Smooth muscle cell (in vitro differentiated cells): ENCODE measurements around the gene UPK2. TPM values are rescaled to one million over a fixed set of nuclear protein-coding genes. Genes with fewer than 3 reads are reported as not detected.

ENCODE experiments used
- DNase-seq: peaks from one replicate; lab custom pipeline; 2025; ENCODE audit not compliant: unreplicated experiment; lab: John Stamatoyannopoulos, UW
- H2AFZ ChIP-seq: fragments of 200-600 bp; sonication (generic); 2 replicates; pipeline ENCODE4 v1.6.0; 2016; ENCODE audit warnings: antibody characterized with exemption, low read depth, mild to moderate bottlenecking
- H3F3A ChIP-seq: fragments of 200-600 bp; sonication (generic); 2 replicates; pipeline ENCODE4 v1.6.0; 2017; ENCODE audit warnings: antibody characterized with exemption, low read depth
- H3K27ac ChIP-seq: fragments of 200-600 bp; sonication (generic); 2 replicates; pipeline ENCODE4 v1.5.1; 2016; ENCODE audit warnings: low read depth, mild to moderate bottlenecking
- H3K27me3 ChIP-seq: fragments of 200-600 bp; sonication (generic); 2 replicates; pipeline ENCODE4 v1.6.1; 2016; ENCODE audit warnings: low read depth, mild to moderate bottlenecking
- H3K36me3 ChIP-seq: fragments of 200-600 bp; sonication (generic); 2 replicates; pipeline ENCODE4 v1.5.1; 2016; ENCODE audit warnings: low read depth
- H3K4me1 ChIP-seq: fragments of 200-600 bp; sonication (generic); 2 replicates; pipeline ENCODE4 v1.5.1; 2016; ENCODE audit warnings: low read depth
- H3K4me2 ChIP-seq: fragments of 200-600 bp; sonication (generic); 2 replicates; pipeline ENCODE4 v1.6.0; 2016; ENCODE audit warnings: mild to moderate bottlenecking
- H3K4me3 ChIP-seq: fragments of 200-600 bp; sonication (generic); 2 replicates; pipeline ENCODE4 v1.5.1; 2016; ENCODE audit warnings: mild to moderate bottlenecking
- H3K79me2 ChIP-seq: fragments of 200-600 bp; sonication (generic); 2 replicates; pipeline ENCODE4 v1.6.0; 2016; ENCODE audit warnings: low read depth, mild to moderate bottlenecking
- H3K9ac ChIP-seq: fragments of 200-600 bp; sonication (generic); 2 replicates; pipeline ENCODE4 v1.6.0; 2016; ENCODE audit warnings: low read depth
- H3K9me3 ChIP-seq: fragments of 200-600 bp; sonication (generic); replicated peaks from 2 replicates; pipeline ENCODE4 v1.5.1; 2016; ENCODE audit warnings: low read depth
- H4K20me1 ChIP-seq: fragments of 200-600 bp; sonication (generic); 2 replicates; pipeline ENCODE4 v1.6.0; 2016; ENCODE audit warnings: low read depth
- WGBS: methylation state at CpG from one replicate; pipeline ENCODE4 v1.1.7; 2016; ENCODE audit warnings: low lambda C conversion rate; 5-methylcytosine and 5-hydroxymethylcytosine counted together
- polyA plus RNA-seq: library from polyadenylated mRNA; unstranded; fragments of >200 nt; fragmentation: Nextera tagmentation; extraction: Ambion mirVana; gene quantifications from 2 replicates; pipeline ENCODE4 v1.2.1, GENCODE V29; 2016
- total RNA-seq: library from RNA; depleted of rRNA; stranded (reverse); fragments of >200 nt; gene quantifications from 2 replicates; pipeline ENCODE4 v1.2.3, GENCODE V29; 2014
- TF ChIP-seq, protein P1 (sequence below): fragments of 200-600 bp; sonication (generic); IDR thresholded peaks from 2 replicates; pipeline ENCODE4 v1.5.1; 2017; ENCODE audit warnings: borderline replicate concordance, mild to moderate bottlenecking, antibody characterized with exemption; ENCODE audit not compliant: insufficient read depth, poor library complexity, severe bottlenecking

The UPK2 gene
- total and polyA plus RNA-seq, 2 experiments from 2014 or later = 1.4 TPM; not detected in 1

DNA sequence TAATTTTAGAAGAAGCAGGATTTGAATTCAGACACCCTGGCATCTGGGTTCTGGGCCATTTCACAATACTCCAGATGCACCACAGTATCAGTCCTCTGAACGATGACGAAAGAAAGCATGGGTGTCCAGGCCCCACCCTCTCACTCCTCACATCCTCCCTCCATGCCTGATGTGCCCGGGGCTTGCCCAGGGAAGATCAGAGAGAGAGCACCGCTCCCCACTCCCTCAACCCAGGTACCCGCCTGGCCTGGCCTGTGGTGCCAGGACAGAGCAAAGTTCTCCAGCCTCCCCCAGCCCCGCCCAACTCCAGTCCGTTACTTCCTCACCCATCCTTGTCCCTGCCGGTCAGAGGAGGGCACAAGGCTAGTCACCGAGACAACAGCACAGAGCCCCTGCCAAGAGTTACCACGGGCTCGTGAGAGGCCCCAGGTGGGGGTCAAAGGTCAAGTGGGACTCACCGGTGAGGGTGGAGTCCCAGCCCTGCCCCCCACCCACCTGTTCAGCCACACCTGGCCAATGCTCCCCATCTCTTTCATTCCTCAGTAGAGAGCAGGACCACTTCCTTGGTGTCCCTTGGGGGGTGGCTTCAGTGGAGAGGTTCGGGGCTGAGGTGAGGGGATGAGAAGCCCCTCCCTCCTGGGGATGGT, 38.5 kb upstream of the UPK2 start:
- H3K4me3 ChIP-seq = peak overlapping the region; percentile 14
- H4K20me1 ChIP-seq = peaks cover 27% of the 10 kb centered on the region
- H3K27me3 ChIP-seq = no peaks in the 10 kb centered on the region
- peak overlapping the region; percentile 100 for H3K27ac ChIP-seq
- DNase-seq = peak; percentile 65
- 9% methylated on average over 13 of the region's 13 CpGs for WGBS
- no peaks in the 10 kb centered on the region for H3K9me3 ChIP-seq
- no peaks in the 10 kb centered on the region for H3K36me3 ChIP-seq
- peak overlapping the region; percentile 91 for H3K4me2 ChIP-seq
- H3K4me1 ChIP-seq = peaks cover 92% of the 10 kb centered on the region
- peak overlapping the region; percentile 97 for H3K9ac ChIP-seq
- TF ChIP-seq, protein P1, sequence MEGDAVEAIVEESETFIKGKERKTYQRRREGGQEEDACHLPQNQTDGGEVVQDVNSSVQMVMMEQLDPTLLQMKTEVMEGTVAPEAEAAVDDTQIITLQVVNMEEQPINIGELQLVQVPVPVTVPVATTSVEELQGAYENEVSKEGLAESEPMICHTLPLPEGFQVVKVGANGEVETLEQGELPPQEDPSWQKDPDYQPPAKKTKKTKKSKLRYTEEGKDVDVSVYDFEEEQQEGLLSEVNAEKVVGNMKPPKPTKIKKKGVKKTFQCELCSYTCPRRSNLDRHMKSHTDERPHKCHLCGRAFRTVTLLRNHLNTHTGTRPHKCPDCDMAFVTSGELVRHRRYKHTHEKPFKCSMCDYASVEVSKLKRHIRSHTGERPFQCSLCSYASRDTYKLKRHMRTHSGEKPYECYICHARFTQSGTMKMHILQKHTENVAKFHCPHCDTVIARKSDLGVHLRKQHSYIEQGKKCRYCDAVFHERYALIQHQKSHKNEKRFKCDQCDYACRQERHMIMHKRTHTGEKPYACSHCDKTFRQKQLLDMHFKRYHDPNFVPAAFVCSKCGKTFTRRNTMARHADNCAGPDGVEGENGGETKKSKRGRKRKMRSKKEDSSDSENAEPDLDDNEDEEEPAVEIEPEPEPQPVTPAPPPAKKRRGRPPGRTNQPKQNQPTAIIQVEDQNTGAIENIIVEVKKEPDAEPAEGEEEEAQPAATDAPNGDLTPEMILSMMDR = no peak
- peaks cover 55% of the 10 kb centered on the region for H3K79me2 ChIP-seq
- peaks cover 62% of the 10 kb centered on the region for H3F3A ChIP-seq
- H2AFZ ChIP-seq = no peak overlapping the region

DNA sequence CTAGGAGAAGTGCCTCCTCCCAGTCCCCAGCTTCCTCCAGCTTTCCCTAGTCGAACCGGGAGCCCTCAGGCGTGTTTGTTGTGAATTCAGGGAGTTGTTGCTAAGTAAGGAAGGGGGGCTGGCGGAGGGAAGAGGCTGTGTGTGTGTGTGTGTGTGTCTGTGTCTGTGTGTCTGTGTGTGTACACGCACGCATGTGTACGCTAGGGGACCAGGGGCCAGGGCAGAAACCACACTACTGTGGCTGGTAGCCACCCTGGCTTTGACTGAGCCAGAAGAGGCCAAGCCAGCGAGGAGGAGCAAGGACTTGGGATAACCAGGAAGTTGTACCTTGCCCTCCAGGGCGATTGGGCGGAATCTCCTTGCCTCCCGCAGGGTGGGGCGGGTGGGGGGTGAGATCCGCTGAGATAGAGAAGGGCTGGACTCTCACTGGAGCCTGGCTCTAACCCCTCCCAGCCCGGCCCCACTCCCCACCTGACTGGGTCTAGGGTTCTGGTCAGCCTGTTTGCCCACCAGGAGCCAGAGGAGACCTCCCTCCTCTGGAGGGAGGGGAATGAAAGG, 37.9 kb upstream of the UPK2 start:
- Histone ChIP-seq H3K36me3 (no peaks in the 10 kb centered on the region), H3F3A (peaks cover 67% of the 10 kb centered on the region), H3K9ac (peak overlapping the region; percentile 97), H4K20me1 (peaks cover 33% of the 10 kb centered on the region), H3K27ac (peak overlapping the region; percentile 100), H3K4me3 (peak overlapping the region; percentile 14), H3K4me1 (peaks cover 92% of the 10 kb centered on the region), H3K4me2 (peak overlapping the region; percentile 91), H3K79me2 (peaks cover 56% of the 10 kb centered on the region), H2AFZ (no peak overlapping the region), H3K9me3 (no peaks in the 10 kb centered on the region), H3K27me3 (no peaks in the 10 kb centered on the region)
- TF ChIP-seq, protein P1 = no peak
- DNase-seq = peak; percentile 65
- 3% methylated on average over 13 of the region's 14 CpGs for WGBS

DNA sequence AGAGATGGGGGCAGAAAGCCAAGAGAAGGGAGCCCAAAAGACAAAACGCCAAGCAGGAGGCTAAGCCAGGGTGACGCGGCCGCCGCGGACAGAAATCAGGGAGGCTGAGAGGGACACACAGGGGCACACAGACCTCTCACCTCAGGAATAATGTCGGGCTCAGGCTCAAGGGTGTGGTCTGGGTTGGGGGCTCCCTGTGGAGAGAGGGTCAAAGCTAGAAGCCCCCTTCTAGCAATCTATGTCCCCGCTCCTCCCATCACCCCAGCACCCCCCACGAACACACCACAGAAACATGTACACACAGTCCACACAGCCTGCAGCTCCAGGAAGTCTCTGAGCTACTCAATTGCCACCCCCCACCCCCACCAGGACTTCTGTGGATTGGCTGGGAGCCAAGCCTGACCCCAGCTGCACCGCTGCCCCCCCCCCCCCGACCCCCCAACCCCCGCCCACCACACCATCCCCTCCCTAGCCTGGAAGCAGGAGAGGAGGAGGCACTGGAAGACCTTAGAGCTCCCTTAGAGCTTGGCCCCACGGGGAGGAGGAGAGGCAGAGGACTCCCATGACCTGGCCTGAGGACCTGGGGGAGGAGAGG, 37.3 kb upstream of the UPK2 start:
- TF ChIP-seq, protein P1 = no peak
- Histone ChIP-seq H3K27ac (peak overlapping the region; percentile 100), H4K20me1 (peaks cover 38% of the 10 kb centered on the region), H3K9me3 (no peaks in the 10 kb centered on the region), H2AFZ (no peak overlapping the region), H3K4me1 (peaks cover 91% of the 10 kb centered on the region), H3K79me2 (peaks cover 56% of the 10 kb centered on the region), H3K4me2 (peak overlapping the region; percentile 91), H3K36me3 (no peaks in the 10 kb centered on the region), H3K9ac (peak overlapping the region; percentile 97), H3F3A (peaks cover 65% of the 10 kb centered on the region), H3K27me3 (no peaks in the 10 kb centered on the region), H3K4me3 (peak overlapping the region; percentile 82)
- DNase-seq = no peak
- WGBS = 3% methylated on average over 12 of the region's 13 CpGs
